ENCODE results near the gene LDLRAD4.

The LDLRAD4 gene

GRCh38 chr18:13309748-13310670 is 91.4 kb downstream of the LDLRAD4 start:
- H3K27ac Mint-ChIP-seq = no peak overlapping the region
- H3K36me3 Mint-ChIP-seq (ENCODE audit: low read depth) = peaks cover 12% of the 10 kb centered on the region
- peaks cover 4% of the 10 kb centered on the region for H3K27me3 Mint-ChIP-seq (ENCODE audit: low read depth)
- H3K4me1 Mint-ChIP-seq = peaks cover 17% of the 10 kb centered on the region
- H3K9me3 Mint-ChIP-seq = peaks cover 21% of the 10 kb centered on the region
- H3K4me3 Mint-ChIP-seq = no peak overlapping the region
- TF ChIP-seq CTCF (IDR thresholded peaks at IDR 0.05; ENCODE audit: unreplicated experiment in 3 of 3) = no peak

GRCh38 chr18:13311193-13311592 is 92.6 kb downstream of the LDLRAD4 start:
- Mint-ChIP-seq H3K4me3 (no peak overlapping the region), H3K9me3 (peaks cover 24% of the 10 kb centered on the region), H3K27me3 (ENCODE audit: low read depth) (peaks cover 4% of the 10 kb centered on the region), H3K36me3 (ENCODE audit: low read depth) (peaks cover 22% of the 10 kb centered on the region), H3K27ac (no peak overlapping the region), H3K4me1 (peaks cover 17% of the 10 kb centered on the region)
- TF ChIP-seq CTCF (IDR thresholded peaks at IDR 0.05; ENCODE audit: unreplicated experiment in 3 of 3) = no peak

- peaks cover 27% of the 10 kb centered on the region for H3K36me3 Mint-ChIP-seq (ENCODE audit: low read depth)
- H3K27ac Mint-ChIP-seq = no peak overlapping the region
- H3K27me3 Mint-ChIP-seq (ENCODE audit: low read depth) = peaks cover 7% of the 10 kb centered on the region
- H3K4me1 Mint-ChIP-seq = peaks cover 9% of the 10 kb centered on the region
- peaks cover 27% of the 10 kb centered on the region for H3K9me3 Mint-ChIP-seq
- TF ChIP-seq CTCF (IDR thresholded peaks at IDR 0.05; ENCODE audit: unreplicated experiment in 3 of 3) = no peak
- H3K4me3 Mint-ChIP-seq = no peak overlapping the region
Observed at GRCh38 chr18:13312515-13312914, 94.0 kb downstream of the LDLRAD4 start.

GRCh38 chr18:13313006-13313686 is 94.6 kb downstream of the LDLRAD4 start:
- Mint-ChIP-seq H3K27me3 (ENCODE audit: low read depth) (peaks cover 7% of the 10 kb centered on the region), H3K9me3 (peaks cover 32% of the 10 kb centered on the region), H3K36me3 (ENCODE audit: low read depth) (peaks cover 27% of the 10 kb centered on the region), H3K4me3 (no peak overlapping the region), H3K27ac (no peak overlapping the region), H3K4me1 (peaks cover 9% of the 10 kb centered on the region)
- no peak for TF ChIP-seq CTCF (IDR thresholded peaks at IDR 0.05; ENCODE audit: unreplicated experiment in 3 of 3)

GRCh38 chr18:13315000-13315399 is 96.4 kb downstream of the LDLRAD4 start:
- no peak for TF ChIP-seq CTCF (IDR thresholded peaks at IDR 0.05; ENCODE audit: unreplicated experiment in 3 of 3)
- H3K27me3 Mint-ChIP-seq (ENCODE audit: low read depth) = peaks cover 7% of the 10 kb centered on the region
- H3K4me1 Mint-ChIP-seq = peaks cover 7% of the 10 kb centered on the region
- peaks cover 27% of the 10 kb centered on the region for H3K36me3 Mint-ChIP-seq (ENCODE audit: low read depth)
- H3K27ac Mint-ChIP-seq = no peak overlapping the region
- no peak overlapping the region for H3K4me3 Mint-ChIP-seq
- peaks cover 36% of the 10 kb centered on the region for H3K9me3 Mint-ChIP-seq

Data from nephron (organoid).